Activated CD8-positive, alpha-beta memory T cell treated with anti-CD3 and anti-CD28 coated beads, Interleukin-2, amount 50 U/mL, for 24 hours (primary cell): ENCODE results near the gene HELZ.
"Not testable (repeated sequence)": the region's sequence is repeated elsewhere in the genome, so short reads cannot be mapped to it uniquely, and the experiment has no call there.

ENCODE experiments used
- DNase-seq: peaks from one replicate; pipeline ENCODE4 v3.0.0-alpha.2; 2020; ENCODE audit errors: extremely low read depth

Gene HELZ

DNA sequence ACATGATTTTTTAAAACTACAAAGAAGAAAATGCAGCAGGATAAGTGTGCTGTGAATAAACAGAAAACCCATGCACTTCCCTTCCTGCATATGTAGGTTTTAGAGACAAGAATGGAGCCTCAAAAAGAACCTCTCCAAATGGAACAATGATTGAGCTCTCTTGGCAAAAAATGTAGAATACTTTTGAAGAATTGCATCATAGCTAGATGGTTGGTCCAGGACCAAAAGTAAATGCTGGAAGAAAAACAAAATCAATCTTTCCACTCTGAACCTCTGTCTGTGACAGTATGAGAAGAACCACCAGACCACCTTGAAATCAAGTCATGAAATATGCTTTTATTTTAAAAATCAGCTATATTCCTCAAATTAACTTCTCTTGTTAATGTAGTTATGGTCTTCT, 17.5 kb downstream of the HELZ start:
- no peak for DNase-seq

DNA sequence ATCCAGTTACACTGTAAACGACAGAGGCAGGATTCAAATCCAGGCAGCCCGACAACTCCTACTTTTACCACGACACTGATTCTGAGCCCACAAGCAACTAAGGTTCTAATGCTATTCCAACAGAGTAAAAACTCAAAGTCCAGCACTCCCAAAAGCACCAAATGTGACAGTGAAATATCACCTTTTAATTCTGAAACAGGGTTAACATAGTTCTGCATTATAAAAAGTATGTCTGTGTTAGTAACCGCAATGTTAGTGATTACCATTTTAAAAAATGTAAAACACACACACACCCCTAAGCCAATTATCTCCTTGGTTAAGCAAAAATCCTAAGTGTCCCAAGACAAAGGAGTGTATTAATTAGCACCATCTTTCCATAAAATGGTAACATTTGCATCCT, 19.7 kb downstream of the HELZ start:
- DNase-seq = no peak

DNA sequence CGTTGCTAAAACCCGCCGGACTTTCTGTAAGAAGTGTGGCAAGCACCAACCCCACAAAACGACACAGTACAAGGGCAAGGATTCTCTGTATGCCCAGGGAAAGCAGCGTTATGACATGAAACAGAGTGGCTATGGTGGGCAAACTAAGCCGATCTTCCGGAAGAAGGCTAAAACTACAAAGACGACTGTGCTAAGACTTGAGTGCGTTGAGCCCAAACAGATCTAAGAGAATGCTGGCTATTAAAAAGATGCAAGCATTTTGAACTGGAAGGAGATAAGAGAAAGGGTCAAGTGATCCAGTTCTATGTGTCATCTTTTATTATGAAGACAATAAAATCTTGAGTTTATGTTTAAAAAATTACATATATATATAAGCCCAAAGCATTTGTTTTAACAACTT, 20.3 kb downstream of the HELZ start:
- no peak for DNase-seq

DNA sequence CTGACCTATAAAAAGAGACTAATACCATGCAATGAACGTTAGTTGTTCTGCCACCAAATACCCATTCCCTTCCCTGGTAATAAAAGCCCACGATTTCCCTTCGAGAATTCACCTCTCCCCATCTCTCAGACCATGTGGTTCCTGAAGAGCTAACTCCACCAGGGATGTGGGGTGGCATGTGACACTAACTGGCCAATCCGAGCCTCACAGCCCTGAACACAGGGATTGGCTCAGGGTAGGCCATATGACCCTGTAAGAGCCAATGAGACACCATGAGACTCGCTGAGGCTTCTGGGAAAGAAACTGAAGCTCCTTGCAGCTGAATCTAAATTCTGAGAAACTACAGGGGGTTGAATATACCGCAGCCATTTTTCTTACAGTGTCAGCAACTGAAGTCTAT, 21.1 kb downstream of the HELZ start:
- no peak for DNase-seq

DNA sequence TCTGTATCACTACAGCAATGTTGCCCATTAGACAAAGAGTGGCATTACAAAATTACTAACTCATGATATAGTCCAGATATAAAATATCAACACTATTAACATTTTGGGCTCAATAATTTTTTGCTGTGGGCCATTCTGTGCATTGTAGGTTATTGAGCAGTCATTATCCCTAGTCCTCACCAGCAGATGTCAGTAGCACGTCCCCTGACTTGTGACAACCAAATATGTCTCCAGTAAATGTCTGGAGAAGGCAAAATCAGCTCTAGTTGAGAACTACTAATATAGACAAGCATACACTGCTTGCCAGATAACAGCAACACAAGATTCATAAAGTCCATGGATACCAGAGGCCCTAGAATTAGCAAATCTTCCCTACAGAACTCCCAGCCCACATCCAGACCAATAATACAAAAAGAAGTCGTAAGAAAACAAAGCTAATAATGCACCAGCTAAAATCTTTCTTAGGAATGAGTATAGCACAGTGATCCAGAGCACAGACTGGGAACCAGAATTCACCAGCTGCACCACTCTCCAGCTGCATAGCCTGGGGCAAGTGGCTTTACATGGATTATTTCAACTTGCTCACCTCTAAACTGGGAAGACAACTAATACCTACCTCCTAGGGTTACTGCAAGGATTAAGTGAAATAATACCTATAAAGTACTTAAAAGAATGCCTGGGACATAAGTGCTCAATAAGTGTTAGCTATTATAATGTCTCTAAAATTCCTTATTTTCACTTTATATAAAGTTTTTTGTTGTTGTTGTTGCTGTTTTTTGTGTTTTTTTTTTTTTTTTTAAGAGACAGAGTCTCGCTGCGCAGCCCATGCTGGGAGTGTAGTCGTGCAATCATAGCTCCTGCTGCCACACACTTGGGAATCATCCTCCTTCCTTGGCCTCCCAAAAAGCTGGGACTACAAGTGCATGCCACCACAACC, 23.7 kb downstream of the HELZ start:
- no peak for DNase-seq

DNA sequence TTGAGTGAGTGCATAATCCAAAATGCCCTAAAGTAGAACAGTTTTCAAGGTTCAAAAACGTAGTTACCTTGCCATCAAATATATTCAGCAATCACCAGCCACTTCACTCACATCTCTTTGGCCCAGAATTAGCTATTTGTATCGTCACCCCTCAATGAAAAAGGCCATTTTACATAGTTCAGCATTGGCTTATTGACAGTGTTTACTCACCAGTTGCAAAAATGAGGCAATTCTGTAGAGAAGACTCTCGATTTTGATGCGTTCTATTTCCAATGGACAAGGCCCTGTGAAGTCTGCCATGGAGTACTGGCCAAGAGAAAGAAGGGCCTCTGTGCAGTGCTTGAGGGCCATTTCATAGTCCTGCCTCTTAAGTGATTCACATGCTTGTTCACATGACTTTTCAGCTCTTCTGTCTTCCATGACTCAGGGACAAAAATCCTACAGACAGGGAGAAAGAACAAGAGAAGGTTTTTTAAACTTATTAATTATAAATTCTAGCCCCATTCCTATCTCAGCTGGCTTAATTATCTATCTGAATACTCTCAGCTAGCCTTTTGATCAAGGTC, 26.5 kb downstream of the HELZ start:
- no peak for DNase-seq

DNA sequence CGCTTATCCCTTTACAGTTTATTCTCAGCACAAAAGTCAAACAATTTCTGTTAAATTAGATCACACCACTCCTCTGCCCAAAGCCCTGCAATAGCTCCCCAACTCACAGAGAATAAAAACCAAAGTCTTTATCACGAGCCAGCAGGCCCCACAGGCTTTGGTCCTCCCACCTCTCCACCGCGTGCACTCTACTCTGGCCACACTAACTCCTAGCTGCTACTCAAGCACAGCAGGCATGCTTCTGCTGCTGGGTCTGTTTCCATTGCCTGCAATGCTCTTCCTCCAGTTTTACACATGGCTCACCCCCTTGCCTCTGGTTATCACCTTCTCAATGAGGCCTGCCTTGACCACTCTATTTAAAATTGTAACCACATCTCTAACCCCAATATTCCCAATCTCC, 27.6 kb downstream of the HELZ start:
- DNase-seq = no peak

DNA sequence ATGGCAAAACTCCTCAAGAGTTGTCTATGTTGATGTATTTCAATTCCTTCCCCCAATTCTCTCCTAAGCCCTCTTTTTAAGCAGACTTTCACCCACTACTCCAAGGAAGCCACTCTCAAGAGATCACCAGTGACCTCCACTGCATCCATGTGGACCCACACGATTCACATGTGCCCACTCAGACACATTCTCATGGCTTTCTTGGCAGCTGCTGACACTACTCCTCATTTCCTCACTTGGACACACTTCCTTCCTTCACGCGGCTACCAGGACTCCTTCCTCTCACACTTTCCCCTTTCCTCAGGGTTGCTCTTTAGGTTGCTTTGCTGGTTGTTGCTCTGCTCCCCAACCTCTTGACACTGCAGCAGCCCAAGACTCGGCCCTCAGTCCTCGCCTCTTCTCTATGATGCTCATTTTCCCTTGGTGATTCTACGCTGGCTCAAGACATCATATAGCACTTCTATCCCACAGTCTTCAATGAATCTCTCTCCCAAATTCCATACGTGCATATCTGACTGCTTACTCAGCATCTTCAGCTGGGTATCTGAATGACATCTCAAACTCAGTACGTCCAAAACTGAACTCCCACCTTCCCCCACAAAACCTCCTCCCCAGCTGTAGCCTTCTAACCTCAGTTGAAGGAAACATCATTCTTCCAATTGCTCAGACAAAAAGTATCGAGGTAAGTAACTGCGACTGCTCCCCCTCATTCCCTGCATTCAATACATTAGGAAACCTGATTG, 28.2 kb downstream of the HELZ start:
- no peak for DNase-seq

DNA sequence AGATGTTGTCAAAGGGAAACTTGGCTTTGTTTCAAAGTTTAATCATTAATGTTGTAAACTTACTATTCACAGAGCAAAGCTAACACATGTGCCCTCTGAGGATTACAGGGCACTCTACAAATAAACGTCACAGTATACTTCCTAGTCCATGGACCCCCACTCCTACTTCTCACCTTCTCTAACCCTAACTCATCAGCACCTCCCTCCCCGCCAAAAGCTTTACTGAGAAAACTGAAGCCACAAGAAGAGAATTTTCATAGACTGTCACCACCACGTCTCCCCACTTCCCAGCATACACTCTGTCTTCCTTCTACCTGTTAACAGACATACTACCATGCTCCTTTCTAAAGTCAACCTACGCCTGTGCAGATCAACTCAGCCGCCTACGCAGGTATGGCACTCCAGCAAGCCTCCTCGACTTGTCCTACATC, 29.0 kb downstream of the HELZ start:
- no peak for DNase-seq

DNA sequence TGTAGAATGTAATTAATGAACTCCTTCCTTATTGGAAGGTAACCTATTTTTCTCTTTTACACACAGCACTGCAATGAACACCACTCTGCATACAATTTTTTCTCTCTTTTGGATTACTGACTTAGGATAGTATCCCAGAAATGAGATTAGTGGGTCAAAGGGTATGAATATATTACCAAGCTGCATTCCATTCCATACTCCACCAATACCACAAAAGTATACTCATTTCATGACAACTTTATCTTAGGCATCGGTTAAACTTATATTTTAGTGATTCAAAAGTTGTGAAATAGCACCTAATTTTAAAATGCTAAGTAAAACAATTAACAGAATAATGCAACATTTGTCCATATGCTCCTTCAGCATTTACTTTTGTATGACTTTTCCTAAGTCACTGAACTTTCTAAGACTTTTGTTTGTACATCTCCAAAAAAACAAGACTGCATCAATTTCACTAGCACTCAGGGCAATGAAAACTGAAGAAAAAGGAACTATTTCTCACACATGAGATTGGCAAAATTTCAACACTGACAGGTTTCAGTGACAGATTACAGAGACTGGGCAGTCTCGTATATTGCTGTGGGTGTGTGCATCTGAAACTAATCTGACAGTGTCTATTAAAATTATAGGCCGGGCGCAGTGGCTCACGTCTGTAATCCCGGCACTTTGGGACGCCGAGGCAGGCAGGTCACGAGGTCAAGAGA, 32.1 kb downstream of the HELZ start:
- DNase-seq = no peak

DNA sequence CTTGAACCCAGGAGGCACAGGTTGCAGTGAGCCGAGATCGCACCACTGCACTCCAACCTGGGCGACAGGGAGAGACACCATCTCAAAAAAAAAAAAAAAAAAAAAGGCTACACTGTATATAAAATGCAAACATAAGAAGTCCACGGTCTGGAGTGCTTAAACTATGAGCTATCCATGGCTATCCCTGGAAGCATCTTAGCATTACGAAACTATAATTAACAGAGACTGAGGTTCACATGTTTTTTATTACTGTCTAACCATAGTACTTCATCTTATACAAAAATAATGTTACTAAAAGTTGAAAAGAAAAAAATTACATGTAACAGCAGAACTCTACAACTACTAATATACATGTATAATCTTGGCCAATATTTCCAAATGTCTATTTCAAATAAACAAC, 32.8 kb downstream of the HELZ start:
- no peak for DNase-seq

DNA sequence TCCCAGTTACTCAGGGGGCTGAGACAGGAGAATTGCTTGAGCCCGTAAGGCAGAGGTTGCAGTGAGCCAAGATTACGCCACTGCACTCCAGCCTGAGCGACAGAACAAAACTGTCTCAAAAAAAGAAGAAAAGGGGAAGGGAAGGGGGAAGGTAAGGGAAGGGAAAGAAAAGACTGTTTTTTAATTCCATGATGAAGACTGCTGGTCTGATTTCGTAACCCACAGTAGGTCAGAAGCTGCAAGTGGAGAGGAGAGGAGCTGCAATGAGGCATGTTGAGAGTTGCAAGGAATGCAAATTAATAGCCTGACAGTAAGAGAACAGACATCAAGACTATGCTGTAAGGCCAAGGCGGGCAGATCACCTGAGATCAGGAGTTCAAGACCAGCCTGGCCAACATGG, 33.3 kb downstream of the HELZ start:
- DNase-seq = no peak

DNA sequence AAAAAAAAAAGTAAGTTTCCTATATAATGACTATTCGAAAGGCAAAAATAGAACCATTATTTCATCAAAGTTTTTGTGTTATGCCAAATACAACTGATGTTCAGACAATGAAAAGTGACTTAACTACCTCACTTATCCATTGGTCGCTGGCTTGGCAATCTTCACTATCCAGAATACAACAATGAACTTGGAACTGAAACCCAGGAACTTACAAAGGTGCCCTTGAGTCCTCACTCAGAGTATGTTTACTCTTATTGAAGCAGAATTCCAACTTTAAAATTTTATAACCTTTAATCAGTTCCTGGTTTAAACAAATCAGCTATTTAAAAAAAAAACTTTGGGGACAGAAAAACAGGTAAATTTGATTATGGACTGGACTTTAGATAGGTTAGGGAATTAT, 34.1 kb downstream of the HELZ start:
- DNase-seq = no peak

DNA sequence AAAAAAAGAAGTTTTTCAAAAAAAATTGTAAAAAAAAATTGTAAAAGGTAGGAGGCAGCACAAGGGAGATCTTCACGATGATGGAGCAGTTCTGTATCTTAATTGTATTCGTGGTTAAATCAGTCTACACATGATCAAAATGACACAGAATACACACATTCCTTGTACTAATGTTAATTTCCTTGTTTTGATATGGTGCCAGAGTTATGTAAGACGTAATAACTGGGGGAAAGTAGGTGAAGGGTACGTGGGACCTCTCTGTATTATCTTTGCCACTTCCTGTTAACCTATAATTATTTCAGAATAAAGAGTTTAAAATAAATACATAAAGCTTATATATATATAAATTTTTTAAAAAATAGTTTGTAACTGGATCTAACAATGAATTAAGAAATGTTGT, 36.8 kb downstream of the HELZ start:
- DNase-seq = no peak

DNA sequence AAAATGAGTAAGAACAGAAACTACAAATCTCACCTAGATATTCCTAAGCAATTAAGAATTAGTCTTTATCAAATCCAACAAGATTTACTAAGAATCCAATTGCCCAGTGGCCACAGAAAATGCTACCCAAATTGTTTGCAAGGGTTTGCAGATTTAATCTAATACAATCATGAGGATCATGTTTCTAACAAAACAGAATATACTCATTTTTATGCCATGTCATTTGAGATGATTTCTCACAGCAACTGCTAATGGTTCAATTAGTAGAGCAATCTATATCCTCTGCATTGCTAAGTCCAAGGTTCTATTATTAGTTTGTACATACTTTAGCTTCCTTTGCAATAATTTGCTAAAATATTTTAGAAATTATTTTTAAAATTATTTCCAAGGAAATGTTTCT, 41.2 kb downstream of the HELZ start:
- no peak for DNase-seq

DNA sequence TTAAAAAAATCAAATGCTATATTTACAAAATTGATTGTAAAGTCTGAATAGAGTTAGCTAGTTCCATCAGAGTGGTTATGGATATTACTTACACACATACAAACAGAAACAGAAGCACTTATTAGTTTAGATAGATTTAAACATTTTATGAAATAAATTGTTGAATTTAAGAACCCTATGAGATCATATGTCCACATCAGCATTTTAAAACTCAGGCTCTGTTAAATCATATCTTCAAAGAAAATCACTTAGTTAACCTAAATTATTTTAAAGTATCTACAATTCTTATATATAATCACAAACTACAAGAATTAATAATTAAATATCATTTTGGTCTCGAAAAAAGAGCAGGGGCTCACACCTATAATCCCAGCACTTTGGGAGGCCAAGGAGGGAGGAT, 42.5 kb downstream of the HELZ start:
- no peak for DNase-seq

DNA sequence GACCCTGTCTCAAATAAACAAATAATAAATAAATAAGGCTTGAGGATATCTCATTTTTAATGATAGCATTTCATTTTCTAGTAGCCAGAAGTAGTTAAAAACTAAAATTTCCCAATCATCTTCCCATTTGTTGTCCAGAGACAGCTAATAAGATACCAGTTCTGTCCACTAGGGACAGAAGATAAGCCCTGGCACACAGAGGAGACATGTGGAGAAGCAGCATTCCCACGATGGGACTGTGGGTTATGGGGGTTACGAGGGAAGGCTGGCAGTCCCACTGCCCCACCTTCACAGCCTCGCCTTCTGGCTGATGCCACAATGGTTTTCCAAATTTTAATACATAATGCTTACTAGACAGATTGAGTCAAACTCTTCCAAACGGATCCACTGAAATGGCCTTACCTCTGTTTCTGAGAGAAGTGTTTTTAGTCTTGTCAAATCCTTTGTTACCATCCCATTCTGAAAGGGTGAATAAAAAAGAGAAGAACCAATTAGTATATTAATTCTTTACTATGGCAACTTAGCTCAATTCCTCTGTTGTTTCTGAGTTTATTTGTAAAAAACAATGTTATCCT, 44.2 kb downstream of the HELZ start:
- DNase-seq = no peak

DNA sequence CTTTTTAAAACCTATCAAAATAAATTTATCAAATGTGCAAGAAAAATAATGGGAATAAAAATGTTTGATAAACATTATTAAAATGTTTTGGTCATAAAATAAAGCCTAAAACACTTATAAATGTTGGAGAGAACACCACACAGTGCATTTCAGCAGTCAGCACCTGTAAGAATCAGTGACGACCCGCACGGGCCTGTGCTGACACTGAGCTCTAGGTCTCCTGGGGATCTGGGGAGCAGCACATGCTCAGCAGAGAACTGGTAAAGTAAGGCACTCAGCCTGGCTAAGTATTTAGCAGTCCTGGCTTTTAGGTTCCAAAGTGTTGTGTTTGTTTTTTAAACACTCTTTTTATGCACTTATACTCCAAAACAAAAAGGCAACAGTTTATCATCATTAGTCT, 46.9 kb downstream of the HELZ start:
- DNase-seq = no peak

DNA sequence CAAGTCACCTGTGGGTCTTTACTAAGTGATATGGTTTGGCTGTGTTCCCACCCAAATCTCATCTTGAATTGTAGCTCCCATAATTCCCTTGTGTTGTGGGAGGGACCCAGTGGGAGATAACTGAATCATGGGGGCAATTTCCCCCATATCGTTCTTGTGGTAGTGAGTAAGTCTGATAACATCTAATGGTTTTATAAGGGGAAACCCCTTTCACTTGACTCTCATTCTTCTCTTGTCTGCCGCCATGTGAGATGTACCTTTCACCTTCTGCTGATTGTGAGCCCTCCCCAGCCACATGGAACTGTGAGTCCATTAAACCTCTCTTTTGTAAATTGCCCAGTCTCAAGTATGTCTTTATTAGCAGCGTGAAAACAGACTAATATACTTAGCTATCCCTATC, 48.0 kb downstream of the HELZ start:
- not testable (repeated sequence) for DNase-seq

DNA sequence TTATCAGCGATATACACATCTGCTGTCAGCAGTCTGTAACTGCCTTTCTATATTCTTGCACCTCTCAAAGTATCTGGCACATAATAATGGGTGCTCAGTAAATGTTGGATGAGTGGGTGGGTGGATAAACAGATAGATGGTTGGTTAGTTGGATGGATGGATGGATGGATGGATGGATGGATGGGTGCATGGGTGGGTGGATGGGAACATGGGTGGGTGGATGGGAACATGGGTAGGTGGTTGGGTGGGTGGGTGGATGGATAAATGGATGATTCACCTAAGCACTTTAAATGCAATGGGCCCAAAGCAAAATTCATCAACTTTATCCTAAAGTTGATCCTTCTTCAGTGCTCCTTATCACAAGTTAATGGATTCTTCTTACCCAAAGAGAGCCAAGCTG, 48.6 kb downstream of the HELZ start:
- DNase-seq = no peak

DNA sequence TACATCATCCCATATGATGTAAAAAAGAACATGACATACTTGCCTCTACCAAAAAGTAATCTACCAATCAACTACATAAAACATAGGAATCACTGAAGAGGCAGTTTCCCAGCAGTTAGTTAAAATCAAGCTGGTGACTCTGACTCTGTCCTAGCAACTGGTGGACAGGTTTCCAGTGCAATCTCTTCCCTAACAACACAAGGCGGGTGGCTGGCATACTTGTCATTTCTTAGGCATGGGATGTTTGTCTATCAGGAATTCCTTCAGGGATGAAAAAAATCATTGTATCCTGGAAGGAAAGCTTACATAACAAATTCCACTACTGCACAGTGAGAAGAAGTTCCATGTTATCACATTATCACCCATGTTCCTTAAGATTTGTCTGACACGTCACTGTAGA, 50.9 kb downstream of the HELZ start:
- DNase-seq = no peak

DNA sequence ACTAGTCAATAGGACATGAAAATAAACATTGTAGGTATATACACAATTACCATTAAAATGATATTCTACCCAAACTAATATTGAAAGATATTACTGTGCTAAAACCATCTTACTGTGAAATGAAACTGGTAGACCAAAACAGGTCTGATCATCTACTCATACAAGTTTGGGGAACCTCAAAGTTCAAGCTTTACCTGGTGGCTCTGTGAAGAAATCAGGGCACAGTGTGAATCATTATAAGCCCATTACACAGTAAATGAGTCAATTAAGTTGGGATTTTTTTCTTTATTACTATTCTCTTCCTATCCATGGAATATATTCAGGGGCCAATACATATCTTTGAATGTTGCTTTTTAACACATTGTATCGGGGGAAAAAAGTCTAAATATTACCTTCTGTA, 57.1 kb downstream of the HELZ start:
- DNase-seq = no peak
